Colonic mucosa (tissue), 4 donors: ENCODE measurements around the gene KCNC3. TPM values are rescaled to one million over a fixed set of nuclear protein-coding genes. Genes with fewer than 3 reads are reported as not detected.

ENCODE experiments used
- DNase-seq: peaks from one replicate; pipeline ENCODE4 v3.0.0-alpha.2; 2020
- H3K27ac ChIP-seq: fragments of 200-600 bp; one replicate; pipeline ENCODE4 v1.8.0; 2021
- H3K27me3 ChIP-seq: fragments of 200-600 bp; one replicate; pipeline ENCODE4 v1.8.0; 2021
- H3K36me3 ChIP-seq: fragments of 200-600 bp; one replicate; pipeline ENCODE4 v1.8.0; 2021
- H3K4me1 ChIP-seq: fragments of 200-600 bp; one replicate; pipeline ENCODE4 v1.8.0; 2021; ENCODE audit warnings: mild to moderate bottlenecking
- H3K4me3 ChIP-seq: fragments of 200-600 bp; one replicate; pipeline ENCODE4 v1.8.0; 2021
- H3K9ac ChIP-seq, 2 donors: one replicate each; pipeline ENCODE4 v1.7.0; 2013; ENCODE audit warnings: control low read depth in 2 of 2, low read depth in 2 of 2, low read length in 2 of 2
- H3K9me3 ChIP-seq: fragments of 200-600 bp; one replicate; pipeline ENCODE4 v1.8.0; 2021
- intact Hi-C: fragments of 100-400 bp; cut with DNase I; formaldehyde crosslinking; loops from one replicate; pipeline ENCODE4 v1.14.1; 2022
- total RNA-seq, 2 donors: library from RNA; stranded (reverse); fragmentation: NEBNext Ultra II Directional in 1 of 2; extraction: Animal tissue kit (Norgen Biotek cat#: 25700) in 1 of 2; gene quantifications; one replicate each; pipeline ENCODE4 v1.2.1, GENCODE V29; 2021
- TF ChIP-seq, protein P1 (sequence below): fragments of 200-600 bp; IDR thresholded peaks from one replicate; pipeline ENCODE4 v1.8.0; 2022; ENCODE audit warnings: antibody characterized with exemption, mild to moderate bottlenecking
- donor health status: healthy.
- donor health status: DM: no; HTN: no; CAD: no.
- donor health status: DM: no; HTN: no; CAD: no.

KCNC3 gene
- total RNA-seq, 2 donors from 2014 or later: 0.61 to 1.0 TPM

DNA sequence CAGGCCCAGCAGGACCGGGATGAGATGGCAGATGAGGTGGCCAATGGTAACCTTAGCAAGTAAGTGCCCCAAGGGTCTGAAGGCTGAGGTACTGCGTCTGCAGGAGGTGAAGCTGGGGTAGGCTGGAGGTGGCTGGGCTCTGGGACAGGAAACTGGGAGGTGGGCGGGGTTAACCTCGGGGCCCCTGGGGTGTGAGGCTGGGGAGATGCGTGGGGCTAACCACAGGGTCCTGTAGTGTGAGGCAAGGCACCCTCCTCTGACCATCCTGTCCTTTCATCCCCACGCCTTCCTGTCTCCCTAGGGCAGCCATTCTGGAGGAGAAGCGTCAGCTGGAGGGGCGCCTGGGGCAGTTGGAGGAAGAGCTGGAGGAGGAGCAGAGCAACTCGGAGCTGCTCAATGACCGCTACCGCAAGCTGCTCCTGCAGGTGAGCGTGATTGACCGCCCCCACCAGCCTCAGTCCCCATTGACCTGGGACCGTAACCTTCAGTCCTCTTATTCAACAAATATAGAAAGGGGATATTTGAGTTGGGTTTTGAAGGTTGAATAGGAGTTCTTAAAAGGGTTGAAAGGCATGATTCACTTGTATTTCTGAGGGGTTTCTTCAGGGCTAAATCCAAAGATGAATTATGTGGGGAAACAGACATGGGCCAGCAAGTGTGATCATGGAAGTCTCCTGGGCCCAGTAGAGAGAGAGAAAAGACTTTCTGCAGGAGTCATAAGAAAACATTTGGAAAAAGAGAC is 35.7 kb downstream of the KCNC3 start:
- H3K4me1 ChIP-seq: no peaks in the 10 kb centered on the region
- H3K4me3 ChIP-seq: no peak overlapping the region
- H3K9ac ChIP-seq: no peak overlapping the region
- TF ChIP-seq, protein P1, sequence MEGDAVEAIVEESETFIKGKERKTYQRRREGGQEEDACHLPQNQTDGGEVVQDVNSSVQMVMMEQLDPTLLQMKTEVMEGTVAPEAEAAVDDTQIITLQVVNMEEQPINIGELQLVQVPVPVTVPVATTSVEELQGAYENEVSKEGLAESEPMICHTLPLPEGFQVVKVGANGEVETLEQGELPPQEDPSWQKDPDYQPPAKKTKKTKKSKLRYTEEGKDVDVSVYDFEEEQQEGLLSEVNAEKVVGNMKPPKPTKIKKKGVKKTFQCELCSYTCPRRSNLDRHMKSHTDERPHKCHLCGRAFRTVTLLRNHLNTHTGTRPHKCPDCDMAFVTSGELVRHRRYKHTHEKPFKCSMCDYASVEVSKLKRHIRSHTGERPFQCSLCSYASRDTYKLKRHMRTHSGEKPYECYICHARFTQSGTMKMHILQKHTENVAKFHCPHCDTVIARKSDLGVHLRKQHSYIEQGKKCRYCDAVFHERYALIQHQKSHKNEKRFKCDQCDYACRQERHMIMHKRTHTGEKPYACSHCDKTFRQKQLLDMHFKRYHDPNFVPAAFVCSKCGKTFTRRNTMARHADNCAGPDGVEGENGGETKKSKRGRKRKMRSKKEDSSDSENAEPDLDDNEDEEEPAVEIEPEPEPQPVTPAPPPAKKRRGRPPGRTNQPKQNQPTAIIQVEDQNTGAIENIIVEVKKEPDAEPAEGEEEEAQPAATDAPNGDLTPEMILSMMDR: no peak
- intact Hi-C loops: no loop called here
- no peaks in the 10 kb centered on the region for H3K27me3 ChIP-seq
- H3K9me3 ChIP-seq: no peaks in the 10 kb centered on the region
- DNase-seq: no peak
- no peak overlapping the region for H3K27ac ChIP-seq
- peaks cover 6% of the 10 kb centered on the region for H3K36me3 ChIP-seq

DNA sequence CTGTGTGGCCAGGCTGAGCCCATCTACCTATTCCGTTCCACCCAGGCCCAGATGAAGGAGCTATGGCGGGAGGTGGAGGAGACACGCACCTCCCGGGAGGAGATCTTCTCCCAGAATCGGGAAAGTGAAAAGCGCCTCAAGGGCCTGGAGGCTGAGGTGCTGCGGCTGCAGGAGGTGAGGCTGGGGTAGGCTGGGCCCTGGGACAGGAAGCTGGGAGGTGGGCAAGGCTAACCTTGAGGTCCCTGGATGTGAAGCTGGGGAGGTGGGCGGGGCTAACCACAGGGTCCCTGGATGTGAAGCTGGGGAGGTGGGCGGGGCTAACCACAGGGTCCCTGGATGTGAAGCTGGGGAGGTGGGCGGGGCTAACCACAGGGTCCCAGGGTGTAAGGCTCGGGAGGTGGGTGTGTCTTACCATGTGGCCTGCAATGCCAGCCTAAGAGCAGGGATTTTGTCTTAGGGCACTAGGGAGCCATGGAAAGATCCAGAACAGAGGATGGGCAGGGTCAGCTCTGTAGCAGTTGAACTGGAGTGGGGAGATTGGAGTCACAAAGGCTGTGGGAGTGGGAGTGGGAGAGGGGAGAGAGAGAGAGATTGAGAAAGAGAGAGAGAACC is 36.9 kb downstream of the KCNC3 start:
- Histone ChIP-seq H3K4me3 (no peak overlapping the region), H3K9ac (no peak overlapping the region), H3K27me3 (no peaks in the 10 kb centered on the region), H3K4me1 (no peaks in the 10 kb centered on the region), H3K36me3 (peaks cover 16% of the 10 kb centered on the region), H3K27ac (no peak overlapping the region), H3K9me3 (no peaks in the 10 kb centered on the region)
- intact Hi-C loops: no loop called here
- TF ChIP-seq, protein P1: no peak
- no peak for DNase-seq

DNA sequence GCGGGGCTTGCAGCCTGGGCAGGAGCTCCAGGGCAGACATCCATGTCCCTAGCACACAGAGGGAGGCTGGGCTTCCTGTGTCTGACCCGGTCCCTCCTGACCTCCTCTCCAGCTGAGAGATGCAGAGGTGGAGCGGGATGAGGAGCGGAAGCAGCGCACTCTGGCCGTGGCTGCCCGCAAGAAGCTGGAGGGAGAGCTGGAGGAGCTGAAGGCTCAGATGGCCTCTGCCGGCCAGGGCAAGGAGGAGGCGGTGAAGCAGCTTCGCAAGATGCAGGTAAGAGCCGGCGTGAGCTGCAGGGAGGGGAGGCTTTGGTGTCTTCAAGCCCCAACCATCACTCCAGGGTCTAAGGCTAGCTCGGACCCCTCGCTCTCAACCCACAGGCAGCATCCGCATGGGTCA is 38.4 kb downstream of the KCNC3 start:
- no peak for DNase-seq
- no peak overlapping the region for H3K4me3 ChIP-seq
- no peaks in the 10 kb centered on the region for H3K27me3 ChIP-seq
- H3K9ac ChIP-seq: no peak overlapping the region
- H3K4me1 ChIP-seq: no peaks in the 10 kb centered on the region
- intact Hi-C loops: no loop called here
- TF ChIP-seq, protein P1: no peak
- no peak overlapping the region for H3K27ac ChIP-seq
- no peaks in the 10 kb centered on the region for H3K9me3 ChIP-seq
- peaks cover 18% of the 10 kb centered on the region for H3K36me3 ChIP-seq

DNA sequence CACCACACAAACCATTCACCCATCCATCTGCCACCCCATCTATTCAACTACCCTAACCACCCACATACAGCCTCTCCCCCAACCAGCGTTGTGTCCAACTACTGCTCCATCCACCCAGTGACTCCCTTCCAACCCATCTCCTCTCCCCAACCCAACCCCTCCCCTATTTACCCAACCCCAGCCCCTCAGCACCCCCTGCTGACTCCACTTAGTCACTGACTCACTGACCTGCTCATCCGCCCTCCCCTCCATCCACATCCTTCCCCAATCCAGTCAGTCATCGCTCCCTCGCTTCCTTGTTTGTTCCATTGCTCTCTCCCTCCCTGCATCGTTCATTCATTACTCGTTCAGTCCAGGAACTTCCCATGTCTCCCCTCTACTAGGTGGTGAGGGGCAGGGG is 39.2 kb downstream of the KCNC3 start:
- peaks cover 18% of the 10 kb centered on the region for H3K36me3 ChIP-seq
- no peak for DNase-seq
- H3K4me1 ChIP-seq: no peaks in the 10 kb centered on the region
- H3K4me3 ChIP-seq: no peak overlapping the region
- H3K27ac ChIP-seq: no peak overlapping the region
- H3K9me3 ChIP-seq: no peaks in the 10 kb centered on the region
- intact Hi-C loops: no loop called here
- TF ChIP-seq, protein P1: no peak
- H3K27me3 ChIP-seq: no peaks in the 10 kb centered on the region
- H3K9ac ChIP-seq: no peak overlapping the region

DNA sequence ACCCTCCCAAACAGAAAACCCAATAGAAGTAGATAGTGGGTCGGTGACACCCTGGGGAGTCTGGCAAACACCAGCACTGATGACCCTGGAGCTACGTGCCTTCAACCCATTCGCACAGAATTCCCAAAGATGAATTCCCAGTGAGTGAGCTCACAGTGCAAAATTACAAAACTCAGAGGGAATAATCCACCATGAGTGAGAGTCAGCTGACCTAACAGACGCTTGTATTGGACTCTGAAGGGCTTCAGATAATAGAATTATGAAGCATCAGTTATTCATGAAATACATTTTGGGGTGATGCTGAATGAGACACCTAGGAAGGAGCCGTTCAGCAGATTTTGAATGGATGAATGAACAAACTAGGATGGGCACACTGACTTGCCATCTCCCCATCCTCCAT is 40.2 kb downstream of the KCNC3 start:
- Histone ChIP-seq H3K36me3 (peaks cover 18% of the 10 kb centered on the region), H3K27ac (no peak overlapping the region), H3K27me3 (no peaks in the 10 kb centered on the region), H3K4me3 (no peak overlapping the region), H3K4me1 (no peaks in the 10 kb centered on the region), H3K9me3 (no peaks in the 10 kb centered on the region), H3K9ac (no peak overlapping the region)
- no peak for DNase-seq
- intact Hi-C loops: no loop called here
- TF ChIP-seq, protein P1: no peak
